H7 (cell line): ENCODE results near the gene ABCC5. TPM values are rescaled to one million over a fixed set of nuclear protein-coding genes. Genes with fewer than 3 reads are reported as not detected.
A peak's percentile ranks its signal among the peaks of the same experiment; 100 is the strongest.

ENCODE experiments used
- DNase-seq: peaks from one replicate; pipeline ENCODE4 v3.0.0; 2012
- H3K27me3 ChIP-seq: 2 replicates; pipeline ENCODE4 v1.6.0; 2011; ENCODE audit warnings: mild to moderate bottlenecking, low read length; ENCODE audit not compliant: control insufficient read depth, insufficient read depth
- H3K36me3 ChIP-seq: replicated peaks from 2 replicates; pipeline ENCODE4 v1.5.1; 2011; ENCODE audit warnings: low read length; ENCODE audit not compliant: control insufficient read depth, insufficient read depth
- H3K4me3 ChIP-seq: 2 replicates; pipeline ENCODE4 v1.5.1; 2011; ENCODE audit warnings: low read depth, mild to moderate bottlenecking, control low read depth, low read length, moderate library complexity; ENCODE audit not compliant: insufficient read depth
- total RNA-seq: library from RNA; depleted of rRNA; stranded (reverse); fragments of >200 nt; shearing (Covaris generic); gene quantifications from 2 replicates; pipeline ENCODE4 v1.2.3, GENCODE V29; 2014

ABCC5 gene
- total RNA-seq, 1 experiment from 2014 or later: 15.7 TPM

DNA sequence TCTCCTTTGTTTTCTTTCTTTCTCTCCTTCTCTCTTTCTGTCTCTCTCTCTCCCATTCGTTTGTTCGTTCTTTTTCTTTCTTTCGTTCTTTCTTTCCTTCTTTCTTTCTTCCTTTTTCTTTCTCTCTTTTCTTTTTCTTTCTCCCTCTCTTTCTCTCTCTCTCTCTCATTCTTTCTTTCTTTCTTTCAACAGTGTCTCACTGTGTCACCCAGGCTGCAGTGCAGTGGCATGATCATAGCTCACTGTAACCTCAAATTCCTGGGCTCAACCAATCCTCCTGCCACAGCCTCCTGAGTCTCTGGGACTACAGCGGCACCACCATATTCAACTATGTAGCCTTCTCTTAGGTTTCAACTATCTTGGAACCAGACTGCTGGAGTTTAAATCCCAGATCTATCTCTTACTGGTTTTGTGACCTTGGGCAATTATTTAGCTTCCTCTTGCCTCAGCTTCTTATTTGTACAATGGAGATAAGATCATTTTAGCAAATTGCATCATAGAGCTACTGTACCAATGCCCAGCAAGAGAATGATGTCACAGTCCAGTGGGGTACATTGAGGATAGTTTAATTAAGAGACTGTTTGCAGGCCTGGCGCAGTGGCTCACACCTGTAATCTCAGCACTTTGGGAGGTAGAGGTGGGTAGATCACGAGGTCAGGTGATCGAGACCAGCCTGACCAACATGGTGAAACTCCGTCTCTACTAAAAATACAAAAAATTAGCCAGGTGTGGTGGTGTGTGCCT is 105.7 kb downstream of the ABCC5 start:
- Histone ChIP-seq H3K4me3 (no peak overlapping the region), H3K27me3 (no peaks in the 10 kb centered on the region), H3K36me3 (no peaks in the 10 kb centered on the region)
- DNase-seq: no peak

DNA sequence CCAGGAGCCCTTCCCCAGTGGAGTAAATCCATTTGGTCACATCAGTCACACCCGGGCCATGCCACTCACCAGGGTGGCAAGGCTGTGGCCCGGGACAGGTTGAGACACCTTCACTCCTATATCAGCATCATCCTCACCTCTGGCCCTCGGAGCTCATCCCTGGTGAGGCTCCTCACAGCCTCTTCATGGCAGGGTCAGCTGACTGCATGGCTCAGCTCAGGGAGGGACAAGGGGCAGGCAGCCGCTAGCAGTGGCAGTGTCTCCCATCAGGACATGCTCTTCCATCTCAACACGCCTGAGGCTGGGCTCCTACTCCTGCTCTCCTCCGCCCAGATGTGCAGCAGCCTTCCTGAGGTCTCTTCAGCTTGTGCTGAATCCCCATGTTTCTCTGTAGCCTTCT is 106.6 kb downstream of the ABCC5 start:
- H3K27me3 ChIP-seq: no peaks in the 10 kb centered on the region
- no peak for DNase-seq
- H3K4me3 ChIP-seq: no peak overlapping the region
- H3K36me3 ChIP-seq: no peaks in the 10 kb centered on the region

DNA sequence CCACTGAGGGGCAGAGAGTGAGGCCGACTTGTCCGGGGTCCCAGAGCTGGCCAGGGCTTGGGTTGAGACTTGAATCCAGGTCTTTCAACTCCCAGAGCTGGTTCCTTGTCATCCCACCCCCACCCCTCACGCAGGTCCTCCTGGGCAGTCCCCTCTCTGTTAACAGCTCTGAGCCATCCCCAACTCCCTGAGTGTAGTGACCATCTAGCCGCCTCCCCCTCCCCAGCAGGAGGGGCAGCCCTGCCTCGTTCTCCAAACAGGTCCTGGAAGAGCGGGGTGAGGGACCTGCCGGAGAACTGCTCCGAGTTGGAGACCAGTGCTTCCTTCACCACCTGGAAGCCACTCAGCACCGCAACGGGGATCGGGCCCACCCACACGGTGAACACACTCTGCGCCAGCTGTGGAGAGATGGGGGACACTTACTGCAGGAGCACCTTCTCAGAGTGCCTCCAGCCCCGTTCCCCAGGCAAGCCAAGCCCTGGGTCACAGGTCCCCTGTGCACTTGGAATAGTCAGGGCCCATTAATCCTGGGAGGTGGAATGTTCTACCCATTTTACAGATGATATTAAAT is 108.6 kb downstream of the ABCC5 start:
- Histone ChIP-seq H3K27me3 (no peaks in the 10 kb centered on the region), H3K36me3 (no peaks in the 10 kb centered on the region), H3K4me3 (no peak overlapping the region)
- peak; percentile 62 for DNase-seq

DNA sequence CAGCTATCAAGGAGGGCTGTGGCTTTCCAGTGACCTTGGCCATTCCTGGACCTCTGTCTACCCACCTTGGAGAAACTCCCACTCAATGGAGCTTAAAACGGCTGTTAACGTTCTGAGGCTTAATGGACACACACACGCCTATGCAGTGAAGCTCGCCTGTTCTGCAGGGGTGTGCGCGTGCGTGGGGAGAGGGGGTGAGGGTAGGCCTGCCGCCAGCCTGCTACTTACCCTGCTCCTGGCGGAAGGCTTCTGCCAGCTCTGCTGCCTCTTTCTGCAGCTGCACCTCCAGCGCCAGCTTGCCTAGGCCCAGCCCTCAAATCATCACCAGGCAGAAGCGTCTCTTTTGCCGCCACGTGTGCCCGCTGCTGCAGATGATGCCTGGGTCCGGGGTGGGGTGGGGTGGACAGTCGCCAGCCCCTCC is 109.8 kb downstream of the ABCC5 start:
- peak; percentile 47 for DNase-seq
- Histone ChIP-seq H3K36me3 (no peaks in the 10 kb centered on the region), H3K4me3 (no peak overlapping the region), H3K27me3 (no peaks in the 10 kb centered on the region)

DNA sequence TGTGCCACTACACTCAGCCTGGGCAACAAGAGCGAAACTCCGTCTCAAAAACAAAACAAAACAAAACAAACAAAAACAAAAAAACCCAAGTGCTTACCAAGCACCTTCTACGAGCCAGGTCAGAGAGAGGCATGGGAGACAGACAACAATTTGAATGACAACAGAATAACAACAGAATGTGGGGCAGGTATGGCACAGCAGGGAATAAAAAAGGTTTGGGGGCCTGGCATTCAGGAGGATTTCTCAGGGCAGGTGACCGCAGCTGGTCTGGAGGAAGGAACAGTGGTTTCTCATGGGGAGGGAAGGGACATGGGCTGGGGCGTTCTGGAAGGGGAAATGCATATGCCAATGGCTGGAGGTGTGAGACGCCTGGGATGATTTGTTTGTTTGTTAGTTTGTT is 110.5 kb downstream of the ABCC5 start:
- H3K36me3 ChIP-seq: no peaks in the 10 kb centered on the region

DNA sequence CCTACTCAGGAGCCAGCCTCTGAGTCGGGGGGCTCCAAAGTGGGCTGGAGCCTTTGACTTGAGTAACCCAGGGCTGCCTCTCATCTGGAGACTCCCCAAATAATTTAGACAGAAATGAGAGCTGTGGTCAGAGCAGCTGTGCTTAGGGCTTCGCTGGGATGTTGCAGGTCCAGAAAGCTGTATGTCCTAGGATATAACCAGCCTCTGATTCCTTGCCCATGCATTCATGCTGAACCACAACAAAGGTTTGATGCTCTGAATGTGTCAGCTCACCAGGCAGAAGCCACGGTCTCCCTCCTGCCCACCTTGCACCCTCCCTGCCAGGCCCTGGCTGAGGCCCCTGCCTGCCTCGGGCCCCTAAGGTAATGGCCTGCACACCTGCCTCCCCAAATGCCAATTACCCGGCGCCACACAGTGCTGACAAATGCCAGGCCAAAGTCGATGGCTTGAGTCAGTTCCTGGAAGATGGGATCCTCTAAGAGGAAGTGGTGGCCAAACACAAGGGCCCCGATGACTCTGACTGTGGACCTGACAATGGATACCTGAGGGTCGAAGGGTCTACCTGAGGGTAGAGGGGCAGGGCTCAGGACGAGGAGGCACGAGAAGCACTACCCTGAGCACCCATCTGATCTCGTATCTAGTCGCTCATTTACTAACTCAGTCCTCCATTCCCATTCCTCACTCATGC is 111.3 kb downstream of the ABCC5 start:
- Histone ChIP-seq H3K27me3 (no peaks in the 10 kb centered on the region), H3K4me3 (no peak overlapping the region), H3K36me3 (no peaks in the 10 kb centered on the region)
- DNase-seq: peak; percentile 37

More for the DNA sequence above, 110.5 kb downstream of the ABCC5 start:
- peak; percentile 72 for DNase-seq
- no peaks in the 10 kb centered on the region for H3K27me3 ChIP-seq
- no peak overlapping the region for H3K4me3 ChIP-seq

DNA sequence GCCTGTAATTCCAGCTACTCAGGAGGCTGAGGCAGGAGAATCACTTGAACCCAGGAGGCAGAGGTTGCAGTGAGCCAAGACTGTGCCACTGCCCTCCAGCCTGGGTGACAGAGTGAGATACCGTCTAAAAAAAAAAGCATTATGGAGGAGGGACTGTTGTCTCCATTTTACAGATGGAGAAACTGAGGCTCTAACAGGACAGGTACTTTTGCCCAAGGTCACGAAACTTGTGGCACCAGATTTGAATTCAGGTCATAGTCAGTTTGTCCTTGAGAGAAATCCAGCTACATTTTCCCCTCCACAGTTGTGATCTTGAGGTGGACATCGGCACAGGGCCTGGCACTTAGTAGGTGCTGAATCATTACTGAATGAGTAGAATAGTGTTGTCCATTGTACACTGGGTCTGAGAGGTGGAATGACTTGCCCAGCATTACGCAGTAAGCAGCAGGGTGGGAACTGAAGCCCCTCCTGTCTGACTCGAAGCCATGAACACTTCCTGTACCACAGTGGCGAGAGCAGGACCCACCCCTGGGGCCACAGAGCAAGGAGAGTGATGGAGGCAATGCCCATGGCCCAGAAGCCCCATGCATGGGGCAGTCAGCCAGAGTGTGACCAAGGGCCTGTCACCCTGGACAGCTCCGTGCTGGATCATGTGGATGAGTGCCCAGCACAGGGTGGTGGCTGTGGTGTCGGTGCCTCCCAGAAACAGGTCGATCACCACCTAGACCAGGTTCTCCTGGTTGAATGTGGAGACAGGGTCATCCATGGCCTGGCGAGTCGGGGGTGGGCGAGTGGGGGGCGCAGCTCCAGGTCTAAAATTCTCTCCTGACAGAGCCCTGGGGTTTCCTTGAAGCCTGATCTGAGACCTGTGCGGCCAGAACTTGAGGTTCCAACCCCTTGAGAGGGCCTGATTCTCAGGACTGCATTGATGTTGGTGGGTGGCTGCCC is 112.6 kb downstream of the ABCC5 start:
- H3K36me3 ChIP-seq: no peaks in the 10 kb centered on the region
- no peaks in the 10 kb centered on the region for H3K27me3 ChIP-seq
- no peak for DNase-seq
- no peak overlapping the region for H3K4me3 ChIP-seq

DNA sequence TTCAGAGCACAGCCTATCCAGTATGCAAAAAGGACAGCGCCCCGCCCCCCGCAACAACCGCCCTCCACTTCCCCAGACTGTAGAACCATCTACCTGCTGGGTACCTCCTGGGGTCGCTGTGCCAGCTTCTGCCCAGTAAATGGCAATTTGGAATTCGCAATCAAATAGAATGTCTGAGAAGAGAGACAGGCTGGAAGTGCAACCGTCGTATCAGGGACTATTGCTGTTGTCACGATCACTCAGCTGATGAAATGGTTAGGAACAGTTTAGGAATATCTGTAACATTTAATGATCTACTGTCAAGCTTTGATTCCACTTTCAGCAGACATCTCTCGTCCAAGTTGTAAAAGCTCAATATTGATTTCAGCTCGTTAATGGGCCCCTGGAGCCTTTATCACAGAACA is 119.7 kb downstream of the ABCC5 start:
- Histone ChIP-seq H3K27me3 (no peaks in the 10 kb centered on the region), H3K4me3 (no peak overlapping the region), H3K36me3 (no peaks in the 10 kb centered on the region)
- DNase-seq: peak; percentile 55

DNA sequence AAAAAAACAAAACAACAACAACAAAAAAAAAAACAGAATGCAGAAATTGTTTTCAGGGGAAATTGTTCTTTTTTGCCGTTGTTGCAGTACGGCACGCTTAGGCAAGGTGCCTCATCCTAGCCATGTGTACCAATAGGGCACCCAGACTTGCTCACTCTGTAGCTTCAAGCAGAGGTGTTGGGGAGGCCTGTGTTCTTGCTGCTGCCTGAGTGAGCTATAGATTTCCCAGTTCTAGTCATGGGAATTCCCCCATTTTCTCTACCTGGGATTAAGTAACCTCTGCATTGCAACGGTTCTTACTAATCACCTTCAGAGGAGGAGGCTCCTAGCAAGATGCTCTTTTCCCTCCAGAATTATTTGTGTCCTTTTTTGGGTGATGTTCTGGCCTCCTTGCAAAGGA is 120.1 kb downstream of the ABCC5 start:
- Histone ChIP-seq H3K27me3 (no peaks in the 10 kb centered on the region), H3K36me3 (no peaks in the 10 kb centered on the region), H3K4me3 (no peak overlapping the region)
- no peak for DNase-seq

DNA sequence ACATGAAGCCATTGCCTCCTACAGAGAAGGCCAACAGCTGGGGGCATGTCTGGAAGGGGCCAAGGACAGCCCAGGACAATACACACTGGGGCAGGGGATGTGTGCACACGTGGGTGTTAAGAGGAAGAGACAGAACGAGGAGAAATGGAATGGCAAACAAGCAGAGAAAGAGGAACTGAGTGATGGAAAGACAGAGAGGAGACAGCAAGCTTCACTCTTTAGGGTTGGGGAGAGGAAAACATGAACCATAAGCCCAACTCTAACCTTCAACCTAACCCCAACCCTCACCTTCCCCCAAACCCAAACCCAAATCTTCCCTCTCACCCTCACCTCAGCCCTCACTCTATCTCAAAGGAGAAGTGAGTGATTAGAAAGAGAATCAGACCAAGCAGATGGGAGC is 121.1 kb downstream of the ABCC5 start:
- Histone ChIP-seq H3K27me3 (no peaks in the 10 kb centered on the region), H3K36me3 (no peaks in the 10 kb centered on the region), H3K4me3 (no peak overlapping the region)
- no peak for DNase-seq

DNA sequence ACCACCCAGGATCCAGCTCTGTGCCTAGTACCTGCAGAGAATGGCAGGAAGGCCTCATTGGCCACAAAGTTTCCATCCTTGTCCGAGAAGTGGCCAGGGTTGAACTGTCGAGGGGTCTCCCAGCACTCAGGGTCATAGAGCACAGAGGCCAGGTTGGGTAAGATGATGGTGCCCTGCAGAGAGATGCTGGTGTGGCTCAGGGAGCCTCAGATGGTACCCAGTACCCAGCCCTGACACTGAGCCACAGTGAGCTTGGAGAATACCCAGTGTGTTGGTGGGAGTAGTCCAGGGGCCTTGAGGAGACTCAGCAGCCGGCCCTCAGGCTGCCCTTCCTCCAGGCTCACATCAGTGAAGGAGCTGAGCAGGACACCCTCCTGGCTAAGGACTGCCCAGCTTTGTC is 121.5 kb downstream of the ABCC5 start:
- DNase-seq: no peak
- Histone ChIP-seq H3K27me3 (no peaks in the 10 kb centered on the region), H3K36me3 (no peaks in the 10 kb centered on the region), H3K4me3 (no peak overlapping the region)

DNA sequence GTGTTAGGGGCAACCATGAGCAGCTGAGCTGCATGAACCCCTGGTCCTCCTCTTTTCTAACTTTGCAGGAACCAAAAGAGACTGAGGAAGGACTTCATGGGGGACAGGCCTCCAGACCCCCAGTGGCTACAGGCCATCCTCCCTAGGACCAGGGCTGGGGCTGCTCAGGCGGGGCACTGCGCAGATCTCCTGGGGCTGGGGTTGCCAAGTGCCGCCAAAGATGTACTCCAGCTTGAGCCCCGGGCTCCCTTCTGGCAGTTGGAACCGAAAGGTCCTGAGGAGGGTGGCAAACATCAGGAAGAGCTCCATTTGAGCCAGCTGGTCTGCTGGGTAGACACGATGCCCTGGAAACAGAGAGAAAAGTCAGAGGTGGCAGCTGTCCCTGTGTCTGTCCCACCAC is 121.9 kb downstream of the ABCC5 start:
- DNase-seq: no peak
- H3K27me3 ChIP-seq: no peaks in the 10 kb centered on the region
- no peak overlapping the region for H3K4me3 ChIP-seq
- no peaks in the 10 kb centered on the region for H3K36me3 ChIP-seq

DNA sequence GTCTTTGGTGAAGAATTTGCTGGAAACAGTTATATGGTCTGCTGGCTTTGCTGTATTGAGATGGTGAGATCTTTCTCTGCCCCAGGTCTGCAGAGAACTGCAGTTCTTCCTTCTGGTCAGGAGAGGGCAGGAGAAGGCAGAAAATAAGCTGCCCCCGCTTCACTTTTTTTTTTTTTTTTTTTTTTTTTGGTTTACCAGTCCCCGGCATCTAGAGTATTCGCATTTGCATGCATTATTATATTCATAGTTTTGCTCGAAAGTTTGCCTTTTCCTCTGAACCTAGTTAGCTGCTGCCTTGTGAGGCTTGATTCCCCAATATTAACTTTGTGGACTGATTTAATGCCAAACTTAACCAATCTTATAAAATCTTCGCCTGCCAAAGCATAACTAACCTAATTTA is 122.4 kb downstream of the ABCC5 start:
- H3K4me3 ChIP-seq: no peak overlapping the region
- DNase-seq: peak; percentile 85
- no peaks in the 10 kb centered on the region for H3K27me3 ChIP-seq
- no peaks in the 10 kb centered on the region for H3K36me3 ChIP-seq

DNA sequence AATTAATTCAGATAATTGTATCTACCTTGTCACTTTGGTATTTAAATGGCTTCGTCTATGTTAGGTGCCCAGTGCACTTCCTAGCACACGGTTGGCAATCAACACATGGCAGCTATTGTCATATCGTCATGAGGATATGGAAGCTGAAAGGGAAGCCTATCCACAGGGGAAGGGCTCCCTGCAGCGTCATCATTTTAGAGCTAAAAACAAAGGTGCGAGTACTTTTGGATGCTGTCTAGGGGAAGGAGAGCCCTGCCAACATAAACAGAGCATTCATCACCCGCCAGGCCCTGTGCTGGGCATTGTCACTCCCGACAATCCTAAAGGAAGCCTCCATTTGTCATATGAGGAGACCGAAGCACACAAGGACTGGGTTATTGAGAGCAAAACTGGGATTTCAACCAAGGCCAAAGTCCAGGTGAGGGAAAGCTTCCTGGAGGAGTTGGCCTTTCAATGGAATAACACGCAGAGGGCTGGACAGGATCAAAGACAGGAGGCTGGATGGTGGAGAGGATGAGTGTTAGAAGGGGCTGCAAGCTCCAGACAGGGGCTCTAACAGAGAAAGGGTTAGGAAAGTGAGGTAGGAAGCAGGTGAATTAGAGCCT is 125.0 kb downstream of the ABCC5 start:
- Histone ChIP-seq H3K36me3 (no peaks in the 10 kb centered on the region), H3K4me3 (no peak overlapping the region), H3K27me3 (no peaks in the 10 kb centered on the region)
- DNase-seq: no peak
